ENCODE data around the gene TRPV6.

The TRPV6 gene

DNA sequence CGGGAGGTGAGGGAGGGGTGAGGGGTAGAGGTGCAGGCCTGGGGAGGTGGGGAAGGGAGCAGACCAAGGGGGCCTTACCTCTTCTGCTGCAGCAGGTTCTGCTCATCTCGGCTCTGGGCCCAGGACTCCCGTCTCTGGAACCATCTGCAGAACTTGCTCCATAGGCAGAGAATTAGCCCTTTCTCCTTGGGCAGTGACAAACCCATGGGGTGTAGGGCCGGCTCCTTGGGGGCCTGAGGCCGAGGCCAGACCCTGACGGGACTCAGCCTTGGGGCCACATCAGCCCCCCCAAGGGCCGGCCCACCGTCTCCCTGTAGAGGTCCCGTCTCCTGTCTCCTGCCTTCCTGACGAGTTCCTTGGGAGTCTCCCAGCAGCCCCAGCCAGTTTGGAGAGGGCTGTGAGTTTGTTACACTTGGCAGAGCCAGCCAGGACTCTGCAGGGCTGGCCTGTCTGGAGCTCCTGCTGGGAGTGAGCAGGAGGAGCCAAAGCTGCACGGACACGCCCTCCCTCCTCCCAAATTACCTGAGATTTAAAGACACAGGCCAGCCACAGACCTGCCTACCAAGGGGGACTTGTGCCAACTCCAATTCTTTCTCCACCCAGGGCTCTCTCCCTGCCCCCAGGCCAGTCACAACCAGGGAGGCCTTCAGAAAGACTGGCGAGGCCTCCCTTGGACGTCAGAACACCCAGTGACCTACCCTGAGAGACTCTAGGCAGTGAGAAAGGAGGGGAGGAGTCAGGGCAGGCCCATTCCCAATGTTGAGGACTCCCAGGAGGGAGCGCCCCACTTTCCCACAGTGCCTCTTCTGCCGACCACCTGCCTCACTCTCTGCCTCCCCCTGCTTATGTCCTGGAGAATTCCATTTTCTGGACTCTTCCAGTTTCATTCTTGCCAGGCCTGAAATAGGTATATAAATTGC lies at the start of gene TRPV6:
TRPV6 (minus strand) TSS at position 435 of the 920 bp plus-strand sequence.
- peak in 1 of 10 donors; percentile 79 for DNase-seq
- intact Hi-C loops (cut with DNase I) = no loop called here

DNA sequence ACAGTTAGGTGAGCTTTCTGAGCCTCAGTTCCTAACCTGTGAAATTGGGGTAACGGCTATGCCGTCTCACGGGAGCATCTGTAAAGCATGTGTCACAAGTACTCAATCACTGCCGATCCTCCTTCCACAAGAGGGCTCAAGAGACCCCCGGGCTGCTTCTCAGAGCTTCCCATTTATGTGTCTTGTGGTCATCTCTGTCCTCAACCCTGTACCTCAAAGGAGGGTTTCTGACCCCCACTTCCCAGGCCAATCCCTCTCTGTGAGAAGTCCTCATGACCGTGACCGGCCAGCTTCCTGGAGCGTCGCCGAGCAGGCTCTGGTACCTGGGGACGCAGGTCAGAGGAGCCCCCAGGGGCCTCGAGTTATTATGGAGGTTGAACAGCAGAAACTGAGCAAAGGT lies 48.5 kb upstream of the TRPV6 start:
- intact Hi-C loops (cut with DNase I) = no loop called here
- DNase-seq = no peak

DNA sequence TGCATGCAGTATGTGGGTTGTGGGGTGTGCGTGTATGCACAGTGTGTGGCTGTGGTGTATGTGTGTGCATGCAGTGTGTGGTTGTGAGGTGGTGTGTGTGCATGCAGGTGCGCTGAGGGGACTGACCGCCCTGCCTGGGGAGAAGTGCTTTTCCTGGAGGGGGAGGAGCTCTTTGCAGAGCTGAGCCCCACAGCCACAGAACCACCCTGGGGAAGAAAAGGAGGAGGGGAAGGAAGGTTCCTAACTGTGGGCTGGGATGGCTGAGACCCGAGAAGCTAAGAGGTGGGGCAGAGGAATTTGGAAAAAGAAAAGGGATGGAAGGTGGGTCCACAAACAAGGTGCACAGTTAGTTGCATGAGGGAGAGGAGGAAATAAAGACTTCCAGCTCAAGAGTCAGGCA lies 48.1 kb upstream of the TRPV6 start, which contains the start of gene TRPV5:
TRPV5 (minus strand) TSS at position 123 of the 400 bp plus-strand sequence. CDS start 287 bp downstream, outside the sequence.
- intact Hi-C loops (cut with DNase I) = no loop called here
- DNase-seq = no peak

DNA sequence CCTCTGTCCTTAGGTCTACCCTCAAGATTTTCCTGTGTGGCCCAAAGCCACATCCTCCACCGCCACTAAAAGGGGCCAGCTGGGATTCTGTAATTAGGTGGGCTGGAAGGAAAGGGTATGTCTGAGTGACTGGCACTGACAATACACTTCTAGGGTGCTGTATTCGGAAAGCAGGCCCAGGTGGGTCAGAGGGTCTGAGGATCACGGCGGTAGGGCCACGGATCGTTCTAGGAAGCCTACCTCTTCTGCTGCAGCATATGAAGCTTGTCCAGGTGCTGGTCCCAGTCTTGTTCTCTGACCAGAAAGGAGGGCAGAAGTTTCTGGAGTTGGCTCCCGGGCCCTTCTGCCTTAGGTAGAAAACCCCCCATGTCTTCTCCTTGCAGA lies 47.5 kb upstream of the TRPV6 start:
- no peak for DNase-seq
- intact Hi-C loops (cut with DNase I) = no loop called here

DNA sequence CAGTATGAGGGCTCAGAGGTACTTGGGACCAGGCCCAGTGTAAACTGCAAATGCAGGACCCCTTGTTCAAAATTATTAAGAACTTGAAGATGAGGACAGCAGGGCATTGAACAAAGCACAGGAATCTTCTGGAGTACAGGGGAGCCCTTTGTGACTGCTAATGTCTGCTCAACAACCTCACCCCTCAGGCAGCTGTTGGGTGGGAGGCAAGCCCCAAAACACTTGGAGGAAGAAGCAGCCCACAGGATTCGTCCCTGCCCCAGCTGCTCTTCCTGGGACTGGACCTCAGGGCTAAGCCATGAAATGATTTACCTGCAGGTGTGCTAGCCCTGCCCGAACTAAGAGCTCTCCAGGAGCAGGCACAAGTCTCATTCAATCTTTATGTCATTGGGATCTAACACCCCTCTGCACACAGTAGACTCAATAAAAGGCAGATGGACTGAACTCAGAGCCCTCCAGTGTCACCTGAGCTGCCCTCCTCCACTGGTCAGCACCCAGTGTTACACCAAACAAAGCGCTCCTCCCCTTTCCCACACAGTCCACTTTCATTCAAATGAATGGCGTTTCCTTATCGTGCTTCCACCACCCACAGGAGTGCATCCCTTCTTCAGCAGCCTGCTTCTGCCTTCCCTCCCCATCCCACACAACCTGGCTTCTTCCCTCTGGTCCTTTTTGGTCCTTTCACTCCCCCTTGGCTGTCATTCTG lies 47.0 kb upstream of the TRPV6 start:
- intact Hi-C loops (cut with DNase I) = no loop called here
- no peak for DNase-seq

DNA sequence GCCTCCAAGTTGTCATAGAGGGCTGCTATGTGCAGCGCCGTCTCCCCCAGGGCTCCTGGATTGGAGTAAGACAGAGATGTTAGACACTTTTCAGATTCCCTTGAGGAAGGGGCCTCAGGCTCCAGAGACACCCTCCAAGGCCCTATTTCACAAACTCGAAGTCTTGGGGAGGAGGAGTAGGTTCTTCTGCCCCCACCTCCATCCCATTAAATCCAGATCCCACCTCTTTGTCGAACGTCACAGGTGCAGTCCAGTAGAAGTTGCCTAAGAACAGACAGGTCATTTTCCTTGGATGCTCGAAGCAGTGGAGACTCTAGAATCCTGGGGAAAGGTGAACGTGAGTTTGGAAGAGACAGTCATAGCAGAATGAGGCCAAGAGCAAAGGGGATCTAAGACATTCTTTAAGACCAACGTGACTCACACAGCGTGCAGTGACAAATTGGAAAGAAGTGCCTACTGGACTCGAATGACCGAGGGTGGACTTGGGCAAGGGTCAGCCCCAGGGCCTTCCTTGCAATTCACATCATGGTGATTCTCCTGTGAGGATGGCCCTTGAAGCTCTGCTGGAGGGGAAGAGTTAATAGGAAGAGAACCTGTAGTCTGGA lies 44.7 kb upstream of the TRPV6 start:
- intact Hi-C loops (cut with DNase I) = no loop called here
- DNase-seq = no peak

DNA sequence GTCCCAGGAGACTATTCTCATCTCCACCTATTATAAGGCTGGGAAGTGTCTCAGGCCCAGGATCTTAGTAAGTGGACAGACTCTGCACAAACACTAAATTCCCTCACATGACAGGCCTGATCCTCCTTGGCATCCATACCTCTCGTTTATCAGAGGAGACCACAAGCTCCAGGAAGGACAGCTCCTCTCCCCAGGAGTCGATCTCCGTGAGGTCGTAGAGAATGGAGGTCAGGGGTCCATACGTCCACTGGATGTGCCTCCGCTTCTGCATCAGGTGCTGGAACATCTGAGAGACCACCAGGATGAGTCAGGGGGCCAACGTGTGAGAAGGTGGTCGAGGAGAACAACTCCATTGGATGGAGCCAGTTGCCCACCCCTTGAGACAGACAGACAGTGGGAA lies 42.4 kb upstream of the TRPV6 start:
- intact Hi-C loops (cut with DNase I) = no loop called here
- no peak for DNase-seq

DNA sequence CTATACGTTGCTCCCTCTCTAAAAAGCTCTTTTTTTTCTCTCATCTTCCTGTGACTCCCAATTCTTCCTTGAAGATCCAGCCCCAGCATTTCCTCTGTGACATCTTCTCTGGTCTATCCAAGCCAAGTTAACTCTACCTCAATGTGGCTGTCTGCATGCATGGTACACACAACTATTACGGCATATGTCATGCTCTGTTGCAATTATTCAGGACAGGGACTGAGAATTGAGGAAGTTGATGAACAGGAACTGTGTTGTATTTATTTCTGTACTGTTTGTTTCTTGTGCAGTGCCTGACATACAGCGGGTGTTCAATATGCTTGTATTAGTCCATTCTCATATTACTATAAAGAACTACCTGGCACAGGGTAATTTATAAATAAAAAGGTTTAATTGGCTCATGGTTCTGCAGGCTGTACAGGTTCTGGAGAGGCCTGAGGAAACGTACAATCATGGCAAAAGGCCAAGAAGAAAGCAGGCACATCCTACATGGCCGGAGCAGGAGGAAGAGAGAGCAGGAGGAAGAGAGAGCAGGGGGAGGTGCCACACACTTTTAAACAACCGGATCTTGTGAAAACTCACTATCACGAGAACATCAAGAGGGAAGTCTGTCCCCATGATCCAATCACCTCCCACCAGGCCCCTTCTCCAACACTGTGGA lies 41.7 kb upstream of the TRPV6 start:
- DNase-seq = no peak
- intact Hi-C loops (cut with DNase I) = no loop called here

DNA sequence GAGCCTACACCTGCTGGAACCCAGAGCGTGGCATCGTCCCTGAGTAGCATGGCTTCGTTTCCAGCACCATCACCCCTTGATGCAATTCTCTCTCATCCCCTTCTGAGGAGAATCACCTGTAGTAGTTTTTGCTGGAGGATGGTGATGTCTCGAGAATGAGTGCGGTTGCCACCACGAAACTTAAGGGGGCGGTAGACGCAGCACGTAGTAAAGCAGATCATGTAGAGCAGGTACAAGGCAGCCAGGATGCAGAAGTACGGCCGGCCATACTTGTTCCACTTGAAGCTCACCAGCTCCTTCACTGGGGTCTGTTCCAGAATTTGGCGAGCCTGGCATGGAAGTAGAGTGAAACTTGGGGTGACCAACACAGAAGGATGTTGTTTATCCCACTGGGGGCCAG lies 39.9 kb upstream of the TRPV6 start:
- intact Hi-C loops (cut with DNase I) = no loop called here
- peak in 1 of 10 donors; percentile 61 for DNase-seq

DNA sequence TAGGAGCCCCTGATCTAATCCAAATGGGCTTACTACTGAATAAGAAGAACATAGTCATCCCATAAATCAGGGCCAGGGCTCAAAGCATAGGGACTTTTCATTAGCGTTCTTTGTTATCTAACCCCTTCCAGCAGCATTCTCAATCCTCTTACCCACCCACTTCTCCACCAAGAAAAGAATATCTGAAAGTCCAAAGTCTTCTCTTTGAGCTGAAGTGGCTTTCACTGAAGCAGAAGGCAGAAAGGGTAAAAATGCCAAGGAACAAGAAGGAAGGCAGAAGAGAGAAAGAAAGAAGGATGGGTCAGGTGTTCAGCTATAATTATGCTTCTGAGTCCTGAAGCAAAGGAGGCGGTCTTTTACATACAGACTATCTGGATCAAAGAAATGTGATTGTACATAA lies 37.8 kb upstream of the TRPV6 start:
- intact Hi-C loops (cut with DNase I) = no loop called here
- no peak for DNase-seq

DNA sequence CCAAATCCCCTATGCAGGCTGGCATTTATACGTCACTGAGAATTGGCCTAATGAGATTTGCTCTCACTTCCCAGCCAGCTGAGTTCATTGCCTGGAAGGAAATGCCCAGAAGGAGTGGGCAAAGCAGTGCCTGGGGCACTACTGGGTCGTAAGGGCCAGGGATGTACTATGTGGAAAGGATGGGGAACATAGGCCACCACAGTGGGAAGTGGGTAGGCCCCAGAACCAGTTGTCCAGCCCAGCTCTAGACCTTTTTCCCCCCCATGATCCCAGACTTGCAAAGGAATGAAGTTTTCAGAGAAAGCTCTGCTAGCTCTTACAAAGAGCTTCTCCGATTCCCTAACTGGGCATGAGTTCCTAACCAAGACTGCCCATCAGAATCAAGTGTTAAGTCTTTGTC lies 34.1 kb upstream of the TRPV6 start:
- DNase-seq = no peak
- intact Hi-C loops (cut with DNase I) = no loop called here

DNA sequence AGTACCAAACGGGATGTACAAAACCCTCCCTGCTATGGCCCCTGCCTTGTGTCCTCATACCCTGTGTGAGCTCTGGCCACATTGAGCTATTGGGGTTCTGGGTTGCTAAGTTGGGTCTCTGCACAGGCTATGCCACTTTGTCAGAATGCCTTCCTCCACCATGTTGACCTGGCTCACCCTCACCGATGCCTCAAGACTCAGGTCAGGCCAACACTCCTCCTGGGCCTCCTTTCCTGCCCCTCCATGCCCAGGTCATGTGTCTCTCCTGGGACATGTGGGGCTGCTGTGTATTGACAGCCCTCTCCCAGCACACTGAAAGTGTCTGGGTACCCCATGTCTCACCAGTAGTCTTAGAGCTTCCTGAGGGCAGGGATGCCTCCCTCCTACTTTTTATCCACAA lies 33.4 kb upstream of the TRPV6 start:
- no peak for DNase-seq
- intact Hi-C loops (cut with DNase I) = no loop called here

DNA sequence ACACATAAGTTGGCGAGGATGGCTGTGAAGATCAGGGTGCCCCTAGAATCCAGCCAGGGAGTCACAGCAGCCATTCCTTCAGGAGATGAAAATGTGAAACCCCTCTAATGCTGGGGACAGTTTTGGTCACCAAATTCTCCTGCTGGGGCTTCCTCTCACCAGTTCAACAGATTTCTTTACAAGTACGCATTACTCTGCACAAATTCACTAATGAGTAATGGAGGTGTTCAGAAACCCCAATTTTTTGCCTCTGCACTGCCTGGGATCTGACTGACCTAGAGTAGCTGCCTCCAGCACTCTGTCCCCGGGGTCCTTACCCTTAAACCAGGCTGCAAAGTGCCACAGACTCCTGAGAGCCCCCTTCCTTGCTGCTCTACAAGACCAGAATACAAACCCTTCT lies 31.9 kb upstream of the TRPV6 start:
- intact Hi-C loops (cut with DNase I) = no loop called here
- DNase-seq = no peak

DNA sequence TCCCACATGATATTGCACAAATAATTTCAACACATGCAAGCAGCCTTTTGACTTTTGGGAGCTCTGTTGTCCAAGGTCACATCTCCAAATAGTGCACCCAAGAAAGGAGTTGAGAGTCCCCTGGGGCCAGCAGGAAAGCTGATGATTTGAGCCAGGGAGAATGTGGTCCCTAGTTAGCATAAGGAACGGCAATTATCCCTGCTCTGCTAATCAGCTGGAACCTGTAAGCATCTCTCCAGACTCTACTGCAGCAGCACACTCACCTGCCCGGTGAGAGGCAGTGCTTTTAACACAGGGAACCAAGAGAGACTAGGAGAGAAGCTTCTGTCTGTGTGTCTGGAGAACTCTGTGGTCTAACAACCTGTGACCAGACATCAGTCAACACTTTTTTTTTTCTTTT lies 31.0 kb upstream of the TRPV6 start:
- intact Hi-C loops (cut with DNase I) = no loop called here
- DNase-seq = no peak

DNA sequence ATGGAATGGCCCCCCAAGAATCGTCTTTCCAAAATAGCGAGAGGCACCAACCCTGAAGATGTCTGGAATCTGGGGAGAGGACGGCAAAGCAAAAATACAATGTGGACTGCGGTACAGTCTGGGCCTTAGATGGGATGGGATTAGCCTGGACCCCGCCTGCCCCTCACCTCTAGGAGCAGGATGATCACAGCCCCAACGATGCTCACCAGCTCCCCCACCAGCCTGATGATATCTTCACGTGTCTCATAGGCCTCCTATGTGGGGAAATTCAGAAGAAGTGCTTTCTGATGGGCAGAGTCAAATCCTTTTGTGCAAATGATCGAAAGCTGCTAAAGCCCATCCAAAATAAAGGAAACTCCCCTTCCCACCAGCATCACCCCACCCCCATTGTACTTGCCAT lies 29.8 kb upstream of the TRPV6 start:
- DNase-seq = no peak
- intact Hi-C loops (cut with DNase I) = no loop called here

DNA sequence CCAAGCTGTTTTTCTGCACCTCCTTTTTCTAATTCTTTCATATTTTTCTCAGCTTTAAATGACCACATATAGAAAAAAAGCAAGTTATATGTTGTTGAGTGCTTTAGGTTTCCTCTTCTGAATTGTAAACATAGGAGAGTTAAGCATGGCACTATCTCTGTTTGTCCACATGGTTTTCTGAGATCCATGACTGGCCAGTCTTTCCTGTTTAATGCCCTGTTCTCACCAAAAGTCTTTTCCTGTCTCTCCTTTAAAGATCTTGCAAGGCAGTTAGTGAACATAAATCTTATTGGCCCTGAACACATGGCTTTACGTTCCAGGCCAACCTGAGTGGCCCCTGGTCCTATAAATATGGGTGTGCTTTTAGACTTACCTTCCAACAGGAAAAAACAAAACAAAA lies 28.6 kb upstream of the TRPV6 start:
- intact Hi-C loops (cut with DNase I) = no loop called here
- DNase-seq = no peak

DNA sequence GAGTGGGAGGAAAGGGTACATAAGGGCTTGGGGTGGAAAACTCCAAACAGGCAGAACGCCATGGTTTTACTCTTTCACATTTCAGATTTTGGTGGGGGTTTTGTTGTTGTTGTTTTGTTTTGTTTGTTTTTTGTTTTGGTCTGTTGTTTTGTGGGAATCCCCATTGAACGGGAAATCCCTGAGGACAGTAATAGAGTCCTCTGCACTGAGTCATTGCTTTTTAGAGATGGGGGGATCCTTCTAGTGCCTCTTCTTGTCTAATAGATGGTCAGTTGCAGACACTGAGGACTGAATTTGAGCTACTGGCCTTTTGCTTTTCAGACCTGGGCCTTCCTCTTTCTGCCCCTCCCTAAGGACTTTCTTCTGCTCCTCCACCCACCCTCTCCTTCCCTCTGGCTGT lies 28.0 kb upstream of the TRPV6 start:
- intact Hi-C loops (cut with DNase I) = no loop called here
- DNase-seq = no peak

DNA sequence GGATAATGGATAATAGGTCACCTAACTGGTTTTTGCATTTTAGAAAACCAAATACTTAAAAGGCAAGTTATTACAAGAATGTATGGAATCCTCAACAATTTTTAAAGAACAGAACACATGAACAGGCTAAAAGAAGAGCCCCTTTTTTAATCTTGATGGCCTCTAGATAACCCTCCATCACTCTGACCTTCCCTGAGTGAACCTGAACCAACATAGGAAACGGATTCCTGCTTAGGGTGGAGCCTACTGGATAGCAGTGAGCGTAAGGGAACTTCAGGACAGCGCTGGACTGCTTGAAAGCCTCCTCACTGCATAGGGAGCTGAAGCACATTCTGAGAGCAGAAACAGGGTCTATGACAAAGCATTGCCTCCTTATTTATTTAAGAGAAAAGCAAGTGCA lies 27.5 kb upstream of the TRPV6 start:
- intact Hi-C loops (cut with DNase I) = no loop called here
- DNase-seq = no peak

DNA sequence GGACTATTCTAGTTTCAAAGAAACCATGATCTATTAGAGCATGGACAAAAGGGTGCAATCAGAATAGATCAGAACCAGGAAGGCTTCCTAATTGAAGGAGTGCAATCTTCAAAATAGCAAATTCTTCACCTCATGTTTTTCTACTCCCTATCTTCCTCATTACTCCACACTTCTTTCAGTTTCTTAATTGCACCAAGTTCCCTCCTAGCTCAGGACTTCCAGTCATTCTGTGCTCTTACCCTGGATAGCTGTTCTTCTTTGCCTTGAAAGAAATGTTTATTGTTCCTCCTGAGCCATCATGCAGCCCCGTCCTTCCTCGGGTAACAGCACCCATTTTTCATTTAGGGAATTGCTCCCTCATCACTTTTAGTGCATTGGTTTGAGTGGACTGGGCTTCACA lies 24.9 kb upstream of the TRPV6 start:
- no peak for DNase-seq
- intact Hi-C loops (cut with DNase I) = no loop called here

DNA sequence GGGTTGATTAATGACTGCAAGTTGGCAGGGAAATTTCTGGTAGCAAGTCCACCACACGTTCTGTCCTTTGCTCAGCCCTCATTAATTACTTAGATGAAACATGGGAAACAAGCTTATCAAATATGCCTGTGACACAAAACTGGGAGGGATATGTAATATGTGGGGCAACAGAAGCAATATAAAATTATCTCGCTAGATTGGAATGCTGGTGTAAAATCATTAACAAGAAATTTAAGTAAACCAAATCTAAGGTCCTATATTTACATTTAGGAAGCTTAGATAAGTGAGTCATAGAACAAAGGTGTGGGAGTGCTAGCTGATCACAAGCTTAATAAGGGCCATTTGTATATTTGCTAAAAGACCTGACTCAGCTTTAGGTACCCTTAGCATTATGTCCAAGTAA lies 24.5 kb upstream of the TRPV6 start:
- no peak for DNase-seq

More for the DNA sequence above, 24.5 kb upstream of the TRPV6 start:
- intact Hi-C loops (cut with DNase I) = no loop called here
